ENCODE data around the gene FOXD2. TPM values are rescaled to one million over a fixed set of nuclear protein-coding genes. Genes with fewer than 3 reads are reported as not detected.

The FOXD2 gene
- total RNA-seq, 2 donors from 2014 or later = 0.26 TPM; not detected in 1

- no peak overlapping the region for H3K4me3 ChIP-seq
- 58 to 68% methylated on average over 3 of the region's 3 CpGs for WGBS, 2 donors
- ATAC-seq (peak; percentile 66), DNase-seq (peak; percentile 31 to 56 (median 52))
- H3K27ac ChIP-seq = peak overlapping the region; percentile 6 to 45 (median 20)
- H3K9me3 ChIP-seq = no peaks in the 10 kb centered on the region
- no peaks in the 10 kb centered on the region for H3K27me3 ChIP-seq
- TF ChIP-seq POLR2A (IDR thresholded peaks at IDR 0.05) (no peak), CTCF (IDR thresholded peaks at IDR 0.05) (no peak)
- intact Hi-C loops (cut with DNase I) = no loop called here
- H3K4me1 ChIP-seq = peaks cover 22% of the 10 kb centered on the region
- H3K36me3 ChIP-seq (replicated peaks in 1 of 2; ENCODE audit: insufficient read depth in 1 of 2, low read depth in 2 of 2) = no peaks in the 10 kb centered on the region
These were observed 39.8 kb downstream of the FOXD2 start for GRCh38 chr1:47477595-47478080.

GRCh38 chr1:47478090-47478489, 40.2 kb downstream of the FOXD2 start:
- H3K9me3 ChIP-seq = no peaks in the 10 kb centered on the region
- H3K36me3 ChIP-seq (replicated peaks in 1 of 2; ENCODE audit: insufficient read depth in 1 of 2, low read depth in 2 of 2) = no peaks in the 10 kb centered on the region
- DNase-seq (peak; percentile 53 to 68 (median 63)), ATAC-seq (peak; percentile 89)
- peaks cover 22% of the 10 kb centered on the region for H3K4me1 ChIP-seq
- no peak overlapping the region for H3K4me3 ChIP-seq
- intact Hi-C loops (cut with DNase I) = no loop called here
- TF ChIP-seq CTCF (IDR thresholded peaks at IDR 0.05) = no peak
- TF ChIP-seq POLR2A (IDR thresholded peaks at IDR 0.05) = no peak
- H3K27ac ChIP-seq = peak overlapping the region in 3 of 4 donors; percentile 6 to 45 (median 29)
- WGBS, 2 donors = 2 to 14% methylated on average over 7 to 9 of the region's 9 CpGs
- no peaks in the 10 kb centered on the region for H3K27me3 ChIP-seq

- Histone ChIP-seq H3K9me3 (no peaks in the 10 kb centered on the region), H3K4me1 (peaks cover 22% of the 10 kb centered on the region), H3K4me3 (no peak overlapping the region), H3K27me3 (no peaks in the 10 kb centered on the region), H3K36me3 (replicated peaks in 1 of 2; ENCODE audit: insufficient read depth in 1 of 2, low read depth in 2 of 2) (no peaks in the 10 kb centered on the region), H3K27ac (no peak overlapping the region)
- no peak for TF ChIP-seq POLR2A (IDR thresholded peaks at IDR 0.05)
- no peak for TF ChIP-seq CTCF (IDR thresholded peaks at IDR 0.05)
- intact Hi-C loops (cut with DNase I) = no loop called here
- no peak for ATAC-seq
- DNase-seq = no peak
- WGBS, 2 donors = 77 to 83% methylated on average over 6 of the region's 6 CpGs
These were observed 41.8 kb downstream of the FOXD2 start for GRCh38 chr1:47479664-47480063.

- ATAC-seq (no peak), DNase-seq (no peak)
- no peaks in the 10 kb centered on the region for H3K9me3 ChIP-seq
- intact Hi-C loops (cut with DNase I) = no loop called here
- 94 to 98% methylated on average over 3 of the region's 3 CpGs for WGBS, 2 donors
- H3K4me3 ChIP-seq = no peak overlapping the region
- H3K36me3 ChIP-seq (replicated peaks in 1 of 2; ENCODE audit: insufficient read depth in 1 of 2, low read depth in 2 of 2) = no peaks in the 10 kb centered on the region
- TF ChIP-seq CTCF (IDR thresholded peaks at IDR 0.05) (no peak), POLR2A (IDR thresholded peaks at IDR 0.05) (no peak)
- H3K27ac ChIP-seq = no peak overlapping the region
- H3K27me3 ChIP-seq = no peaks in the 10 kb centered on the region
- peaks cover 22% of the 10 kb centered on the region for H3K4me1 ChIP-seq
These were observed 44.1 kb downstream of the FOXD2 start for GRCh38 chr1:47481936-47482335.

- no peak overlapping the region for H3K4me3 ChIP-seq
- no peaks in the 10 kb centered on the region for H3K27me3 ChIP-seq
- no peak overlapping the region for H3K27ac ChIP-seq
- no peaks in the 10 kb centered on the region for H3K36me3 ChIP-seq (replicated peaks in 1 of 2; ENCODE audit: insufficient read depth in 1 of 2, low read depth in 2 of 2)
- DNase-seq (no peak), ATAC-seq (no peak)
- H3K4me1 ChIP-seq = peaks cover 14% of the 10 kb centered on the region
- intact Hi-C loops (cut with DNase I) = no loop called here
- 71 to 79% methylated on average over 1 of the region's 1 CpG for WGBS, 2 donors
- no peaks in the 10 kb centered on the region for H3K9me3 ChIP-seq
- TF ChIP-seq CTCF (IDR thresholded peaks at IDR 0.05) (no peak), POLR2A (IDR thresholded peaks at IDR 0.05) (no peak)
These were observed 44.9 kb downstream of the FOXD2 start for GRCh38 chr1:47482786-47483185.

Data from body of pancreas (tissue), 4 donors.